Measurements from ENCODE around the gene DDHD1.
"Not testable (repeated sequence)": the region's sequence is repeated elsewhere in the genome, so short reads cannot be mapped to it uniquely, and the experiment has no call there.

Gene DDHD1

DNA sequence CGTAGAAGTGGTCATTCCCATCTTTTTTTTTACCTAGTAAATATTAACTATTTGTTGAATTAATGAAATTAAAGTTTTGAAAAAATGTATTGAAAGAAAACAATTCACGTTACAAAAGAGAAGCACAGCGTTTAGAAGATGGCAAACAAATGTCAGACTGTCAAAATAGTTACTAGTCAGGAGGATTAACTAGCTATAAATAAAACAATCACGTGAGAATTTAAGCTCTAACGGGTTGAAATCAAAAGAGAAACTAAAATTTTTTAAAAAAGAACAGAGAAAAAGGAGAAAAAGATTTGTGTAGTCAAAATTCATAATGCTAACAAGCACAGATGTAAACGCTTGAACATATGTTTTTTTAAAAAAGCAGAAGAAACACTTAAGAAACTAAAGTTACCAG lies 26.4 kb downstream of the DDHD1 start:
- Histone ChIP-seq H3K27ac (ENCODE audit: poor library complexity, severe bottlenecking) (no peak overlapping the region), H3K4me1 (ENCODE audit: insufficient read depth, poor library complexity, severe bottlenecking) (no peaks in the 10 kb centered on the region), H3K36me3 (ENCODE audit: low read depth) (no peaks in the 10 kb centered on the region), H3K9me3 (ENCODE audit: severe bottlenecking) (no peaks in the 10 kb centered on the region), H3K27me3 (ENCODE audit: insufficient read depth, poor library complexity, severe bottlenecking) (no peaks in the 10 kb centered on the region), H3K4me3 (ENCODE audit: severe bottlenecking) (no peak overlapping the region)
- TF ChIP-seq, protein P1, sequence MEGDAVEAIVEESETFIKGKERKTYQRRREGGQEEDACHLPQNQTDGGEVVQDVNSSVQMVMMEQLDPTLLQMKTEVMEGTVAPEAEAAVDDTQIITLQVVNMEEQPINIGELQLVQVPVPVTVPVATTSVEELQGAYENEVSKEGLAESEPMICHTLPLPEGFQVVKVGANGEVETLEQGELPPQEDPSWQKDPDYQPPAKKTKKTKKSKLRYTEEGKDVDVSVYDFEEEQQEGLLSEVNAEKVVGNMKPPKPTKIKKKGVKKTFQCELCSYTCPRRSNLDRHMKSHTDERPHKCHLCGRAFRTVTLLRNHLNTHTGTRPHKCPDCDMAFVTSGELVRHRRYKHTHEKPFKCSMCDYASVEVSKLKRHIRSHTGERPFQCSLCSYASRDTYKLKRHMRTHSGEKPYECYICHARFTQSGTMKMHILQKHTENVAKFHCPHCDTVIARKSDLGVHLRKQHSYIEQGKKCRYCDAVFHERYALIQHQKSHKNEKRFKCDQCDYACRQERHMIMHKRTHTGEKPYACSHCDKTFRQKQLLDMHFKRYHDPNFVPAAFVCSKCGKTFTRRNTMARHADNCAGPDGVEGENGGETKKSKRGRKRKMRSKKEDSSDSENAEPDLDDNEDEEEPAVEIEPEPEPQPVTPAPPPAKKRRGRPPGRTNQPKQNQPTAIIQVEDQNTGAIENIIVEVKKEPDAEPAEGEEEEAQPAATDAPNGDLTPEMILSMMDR (IDR thresholded peaks at IDR 0.05; ENCODE audit: poor library complexity, severe bottlenecking), result no peak
- no peak for DNase-seq (ENCODE audit: low spot score)
- no peak for ATAC-seq (ENCODE audit: low read depth)

DNA sequence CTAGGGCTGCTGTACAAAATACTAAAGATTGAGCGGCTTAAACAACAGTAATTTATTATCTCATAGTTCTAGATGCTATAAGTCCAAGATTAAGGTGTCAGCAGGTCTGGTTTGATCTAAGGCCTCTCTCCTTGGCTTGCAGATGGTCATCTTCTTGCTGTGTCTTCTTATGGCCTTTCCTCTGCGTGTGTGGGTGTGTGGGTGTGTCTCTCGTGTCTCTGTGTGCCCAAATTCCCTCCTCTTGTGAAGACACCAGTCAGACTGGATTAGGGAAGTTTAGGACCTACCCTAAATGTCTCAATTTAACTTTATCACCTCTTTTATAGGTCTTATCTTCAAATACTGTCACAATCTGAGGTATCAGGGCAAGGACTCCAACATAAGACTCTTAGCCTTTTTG lies 28.3 kb downstream of the DDHD1 start:
- H3K4me1 ChIP-seq (ENCODE audit: insufficient read depth, poor library complexity, severe bottlenecking), result no peaks in the 10 kb centered on the region
- no peak for ATAC-seq (ENCODE audit: low read depth)
- no peaks in the 10 kb centered on the region for H3K9me3 ChIP-seq (ENCODE audit: severe bottlenecking)
- no peak for DNase-seq (ENCODE audit: low spot score)
- no peak overlapping the region for H3K4me3 ChIP-seq (ENCODE audit: severe bottlenecking)
- H3K27me3 ChIP-seq (ENCODE audit: insufficient read depth, poor library complexity, severe bottlenecking), result no peaks in the 10 kb centered on the region
- TF ChIP-seq, protein P1 (IDR thresholded peaks at IDR 0.05; ENCODE audit: poor library complexity, severe bottlenecking), result no peak
- no peaks in the 10 kb centered on the region for H3K36me3 ChIP-seq (ENCODE audit: low read depth)
- no peak overlapping the region for H3K27ac ChIP-seq (ENCODE audit: poor library complexity, severe bottlenecking)

DNA sequence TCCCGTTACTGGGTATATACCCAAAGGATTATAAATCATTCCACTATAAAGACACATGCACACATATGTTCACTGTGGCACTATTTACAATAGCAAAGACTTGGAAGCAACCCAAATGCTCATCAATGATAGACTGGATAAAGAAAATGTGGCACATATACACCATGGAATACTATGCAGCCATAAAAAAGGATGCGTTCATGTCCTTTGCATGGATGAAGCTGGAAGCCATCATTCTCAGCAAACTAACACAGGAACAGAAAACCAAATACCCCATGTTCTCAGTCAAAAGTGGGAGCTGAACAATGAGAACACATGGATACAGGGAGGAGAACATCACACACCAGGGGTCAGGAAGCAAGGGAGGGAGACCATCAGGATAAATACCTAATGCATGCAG lies 31.7 kb downstream of the DDHD1 start:
- H3K27me3 ChIP-seq (ENCODE audit: insufficient read depth, poor library complexity, severe bottlenecking); H3K4me1 ChIP-seq (ENCODE audit: insufficient read depth, poor library complexity, severe bottlenecking); DNase-seq (ENCODE audit: low spot score); H3K36me3 ChIP-seq (ENCODE audit: low read depth); ATAC-seq (ENCODE audit: low read depth); H3K4me3 ChIP-seq (ENCODE audit: severe bottlenecking); H3K9me3 ChIP-seq (ENCODE audit: severe bottlenecking); H3K27ac ChIP-seq (ENCODE audit: poor library complexity, severe bottlenecking): not testable (repeated sequence)

DNA sequence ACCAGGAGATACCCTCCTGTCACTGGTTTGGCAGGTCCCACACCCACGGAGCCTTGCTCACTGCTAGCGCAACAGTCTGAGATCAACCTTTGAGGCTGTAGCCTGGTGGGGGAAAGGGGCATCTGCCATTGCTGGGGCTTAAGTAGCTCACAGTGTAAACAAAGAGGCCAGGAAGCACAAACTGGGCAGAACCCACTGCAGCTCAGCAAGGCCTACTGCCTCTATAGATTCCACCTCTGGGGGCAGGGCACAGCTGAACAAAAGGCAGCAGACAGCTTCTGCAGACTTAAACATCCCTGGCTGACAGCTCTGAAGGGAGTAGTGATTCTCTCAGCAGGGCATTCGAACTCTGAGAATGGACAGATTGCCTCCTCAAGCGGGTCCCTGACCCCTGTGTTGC lies 35.6 kb downstream of the DDHD1 start:
- H3K36me3 ChIP-seq (ENCODE audit: low read depth); H3K27ac ChIP-seq (ENCODE audit: poor library complexity, severe bottlenecking); DNase-seq (ENCODE audit: low spot score); ATAC-seq (ENCODE audit: low read depth); H3K4me1 ChIP-seq (ENCODE audit: insufficient read depth, poor library complexity, severe bottlenecking); H3K9me3 ChIP-seq (ENCODE audit: severe bottlenecking); H3K27me3 ChIP-seq (ENCODE audit: insufficient read depth, poor library complexity, severe bottlenecking); H3K4me3 ChIP-seq (ENCODE audit: severe bottlenecking): not testable (repeated sequence)

DNA sequence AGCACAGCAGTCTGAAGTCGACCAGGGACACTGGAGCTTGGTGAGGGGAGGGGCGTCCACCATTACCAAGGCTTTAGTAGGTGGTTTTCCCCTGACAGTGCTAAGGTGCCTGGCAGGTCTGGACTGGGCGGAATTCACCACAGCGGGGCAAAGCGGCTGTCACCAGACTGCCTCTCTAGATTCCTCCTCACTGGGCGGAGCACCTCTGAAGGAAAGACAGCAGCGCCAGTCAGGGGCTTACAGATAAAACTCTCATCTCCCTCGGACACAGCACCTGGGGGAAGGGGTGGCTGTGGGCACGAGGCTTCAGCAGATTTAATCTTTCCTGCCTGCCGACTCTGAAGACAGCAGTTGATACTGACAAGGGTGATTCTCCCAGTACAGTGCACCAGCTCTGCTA lies 39.1 kb downstream of the DDHD1 start:
- ATAC-seq (ENCODE audit: low read depth), result no peak
- no peaks in the 10 kb centered on the region for H3K27me3 ChIP-seq (ENCODE audit: insufficient read depth, poor library complexity, severe bottlenecking)
- no peak overlapping the region for H3K27ac ChIP-seq (ENCODE audit: poor library complexity, severe bottlenecking)
- no peak for DNase-seq (ENCODE audit: low spot score)
- TF ChIP-seq, protein P1 (IDR thresholded peaks at IDR 0.05; ENCODE audit: poor library complexity, severe bottlenecking), result no peak
- no peaks in the 10 kb centered on the region for H3K36me3 ChIP-seq (ENCODE audit: low read depth)
- no peaks in the 10 kb centered on the region for H3K4me1 ChIP-seq (ENCODE audit: insufficient read depth, poor library complexity, severe bottlenecking)
- no peak overlapping the region for H3K4me3 ChIP-seq (ENCODE audit: severe bottlenecking)
- H3K9me3 ChIP-seq (ENCODE audit: severe bottlenecking), result no peaks in the 10 kb centered on the region

DNA sequence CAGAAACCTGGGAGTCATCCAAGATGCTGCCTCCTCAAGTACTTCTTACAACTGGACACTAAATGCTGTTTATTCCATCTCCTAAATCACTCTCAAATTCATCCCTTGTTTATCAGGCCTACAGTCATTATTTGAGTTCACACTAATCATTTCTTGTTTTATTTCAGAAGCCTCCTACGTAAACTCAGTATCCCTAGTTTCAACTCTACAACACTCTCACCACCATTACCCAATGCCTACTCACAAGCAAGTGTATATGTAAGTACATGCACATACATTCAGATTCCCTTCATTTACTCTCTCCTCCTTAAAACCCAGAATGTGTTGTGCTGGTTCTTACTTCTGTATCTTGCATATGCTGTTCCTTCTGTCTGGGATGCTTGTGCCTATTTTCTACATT lies 43.0 kb downstream of the DDHD1 start:
- H3K36me3 ChIP-seq (ENCODE audit: low read depth), result no peaks in the 10 kb centered on the region

More for the DNA sequence above, 43.0 kb downstream of the DDHD1 start:
- TF ChIP-seq, protein P1 (IDR thresholded peaks at IDR 0.05; ENCODE audit: poor library complexity, severe bottlenecking), result no peak
- DNase-seq (ENCODE audit: low spot score) (no peak), ATAC-seq (ENCODE audit: low read depth) (no peak)
- Histone ChIP-seq H3K27me3 (ENCODE audit: insufficient read depth, poor library complexity, severe bottlenecking) (no peaks in the 10 kb centered on the region), H3K4me3 (ENCODE audit: severe bottlenecking) (no peak overlapping the region), H3K9me3 (ENCODE audit: severe bottlenecking) (peaks cover 9% of the 10 kb centered on the region), H3K4me1 (ENCODE audit: insufficient read depth, poor library complexity, severe bottlenecking) (no peaks in the 10 kb centered on the region), H3K27ac (ENCODE audit: poor library complexity, severe bottlenecking) (no peak overlapping the region)

All from RWPE2 (cell line).